Erythroblast (primary cell): ENCODE data around the gene ADCY3.

ENCODE experiments used
- GATA1 ChIP-seq: IDR thresholded peaks from 2 replicates; pipeline ENCODE4 v1.6.1; 2011; ENCODE audit warnings: low read depth, mild to moderate bottlenecking, control low read depth, low read length, moderate library complexity
- POLR2A ChIP-seq: IDR thresholded peaks from 2 replicates; pipeline ENCODE4 v1.6.1; 2011; ENCODE audit warnings: mild to moderate bottlenecking, low read length

- TF ChIP-seq POLR2A (no peak), GATA1 (no peak)
These were observed 46.0 kb downstream of the ADCY3 start for GRCh38 chr2:24874035-24874434.
